DND-41 (cell line): Measurements from ENCODE around the gene DCAF11.

Source experiments
- ATAC-seq: fragments of 200-7000 bp; cut with Tn5 transposase; 3 replicates; pipeline ENCODE4 v1.9.1; 2021; ENCODE audit warnings: low read depth; ENCODE audit not compliant: insufficient read depth
- DNase-seq: peaks from one replicate; pipeline ENCODE4 v3.0.0-alpha.2; 2020
- H2AFZ ChIP-seq: 2 replicates; pipeline ENCODE4 v1.6.0; 2012; ENCODE audit warnings: low read depth, low read length
- H3K27ac ChIP-seq: 2 replicates; pipeline ENCODE4 v1.5.1; 2012; ENCODE audit warnings: low read length, inconsistent platforms
- H3K27me3 ChIP-seq: fragments of 200-600 bp; sonication (generic); 2 replicates; pipeline ENCODE4 v1.6.0; 2012; ENCODE audit warnings: low read length, mild to moderate bottlenecking, inconsistent platforms; ENCODE audit not compliant: insufficient read depth, poor library complexity
- H3K36me3 ChIP-seq: 2 replicates; pipeline ENCODE4 v1.5.1; 2012; ENCODE audit warnings: low read length, inconsistent platforms; ENCODE audit not compliant: insufficient read depth
- H3K4me1 ChIP-seq: 2 replicates; pipeline ENCODE4 v1.5.1; 2012; ENCODE audit warnings: mild to moderate bottlenecking, low read length; ENCODE audit not compliant: insufficient read depth
- H3K4me2 ChIP-seq: 2 replicates; pipeline ENCODE4 v1.6.0; 2012; ENCODE audit warnings: mild to moderate bottlenecking, moderate library complexity, low read length, inconsistent platforms; ENCODE audit not compliant: insufficient read depth
- H3K4me3 ChIP-seq, 2 experiments: fragments of 200-600 bp in 1 of 2; shearing (Covaris generic) in 1 of 2; 2 replicates each; pipeline ENCODE4 v1.5.1; 2012 to 2016; ENCODE audit warnings: inconsistent platforms in 2 of 2, low read length in 2 of 2, mild to moderate bottlenecking in 2 of 2, low read depth in 1 of 2, moderate library complexity in 1 of 2
- H3K79me2 ChIP-seq: 2 replicates; pipeline ENCODE4 v1.6.0; 2012; ENCODE audit warnings: low read length, inconsistent platforms; ENCODE audit not compliant: insufficient read depth
- H3K9ac ChIP-seq: 2 replicates; pipeline ENCODE4 v1.6.0; 2012; ENCODE audit warnings: low read depth, mild to moderate bottlenecking, inconsistent platforms, low read length, moderate library complexity
- H3K9me3 ChIP-seq: 2 replicates; pipeline ENCODE4 v1.5.1; 2012; ENCODE audit warnings: low read length, moderate library complexity, mild to moderate bottlenecking, inconsistent platforms; ENCODE audit not compliant: insufficient read depth, severe bottlenecking
- H4K20me1 ChIP-seq: 2 replicates; pipeline ENCODE4 v1.6.0; 2012; ENCODE audit warnings: low read length; ENCODE audit not compliant: insufficient read depth
- CTCF ChIP-seq: IDR thresholded peaks from 2 replicates; pipeline ENCODE4 v1.5.1; 2012; ENCODE audit warnings: borderline replicate concordance, low read length, moderate library complexity, mild to moderate bottlenecking; ENCODE audit not compliant: poor library complexity, severe bottlenecking; ENCODE audit errors: extremely low read depth
- EZH2 ChIP-seq: IDR thresholded peaks from 3 replicates; pipeline ENCODE4 v1.6.1; 2012; ENCODE audit warnings: borderline replicate concordance, low read depth, mild to moderate bottlenecking, moderate library complexity, low read length, inconsistent platforms; ENCODE audit not compliant: severe bottlenecking

DCAF11 gene

GRCh38 chr14:24108336-24108874, 6.2 kb upstream of the DCAF11 start:
- TF ChIP-seq CTCF (no peak), EZH2 (no peak)
- no peak for ATAC-seq
- H3K4me1 ChIP-seq, result peaks cover 15% of the 10 kb centered on the region
- no peaks in the 10 kb centered on the region for H4K20me1 ChIP-seq
- peak overlapping the region; percentile 25; the same call in 1 of the 2 replicates for H3K4me2 ChIP-seq
- peaks cover 6% of the 10 kb centered on the region for H3K36me3 ChIP-seq
- peak overlapping the region; percentile 82 for H3K27ac ChIP-seq
- peaks cover 2% of the 10 kb centered on the region for H3K79me2 ChIP-seq
- peak overlapping the region; percentile 37; the same call in 1 of the 2 replicates for H3K9ac ChIP-seq
- H2AFZ ChIP-seq, result peak overlapping the region; percentile 60
- H3K27me3 ChIP-seq, result no peaks in the 10 kb centered on the region
- no peak overlapping the region for H3K4me3 ChIP-seq
- H3K9me3 ChIP-seq, result no peaks in the 10 kb centered on the region
- no peak for DNase-seq

- Histone ChIP-seq H3K4me3 (no peak overlapping the region), H3K4me2 (no peak overlapping the region)
Observed at GRCh38 chr14:24110060-24110459, 4.5 kb upstream of the DCAF11 start.

GRCh38 chr14:24110523-24110922, 4.1 kb upstream of the DCAF11 start:
- no peaks in the 10 kb centered on the region for H4K20me1 ChIP-seq
- no peak for ATAC-seq
- no peak overlapping the region for H3K4me3 ChIP-seq
- no peak overlapping the region for H3K27ac ChIP-seq
- H3K4me2 ChIP-seq, result no peak overlapping the region
- peaks cover 10% of the 10 kb centered on the region for H3K79me2 ChIP-seq
- no peak for DNase-seq
- H3K36me3 ChIP-seq, result no peaks in the 10 kb centered on the region
- no peak overlapping the region for H2AFZ ChIP-seq
- peaks cover 20% of the 10 kb centered on the region for H3K4me1 ChIP-seq
- no peaks in the 10 kb centered on the region for H3K27me3 ChIP-seq
- H3K9me3 ChIP-seq, result no peaks in the 10 kb centered on the region
- no peak overlapping the region for H3K9ac ChIP-seq
- TF ChIP-seq CTCF, result no peak
- no peak for TF ChIP-seq EZH2

More at GRCh38 chr14:24110060-24110459, 4.5 kb upstream of the DCAF11 start:
- Histone ChIP-seq H2AFZ (no peak overlapping the region; the same call in 1 of the 2 replicates), H3K27me3 (no peaks in the 10 kb centered on the region), H3K27ac (no peak overlapping the region), H3K9ac (no peak overlapping the region), H3K36me3 (no peaks in the 10 kb centered on the region), H3K9me3 (no peaks in the 10 kb centered on the region), H4K20me1 (no peaks in the 10 kb centered on the region), H3K4me1 (peaks cover 16% of the 10 kb centered on the region), H3K79me2 (peaks cover 6% of the 10 kb centered on the region)
- DNase-seq, result no peak
- no peak for ATAC-seq
- no peak for TF ChIP-seq EZH2
- TF ChIP-seq CTCF, result no peak
